GM12878 (cell line): ENCODE measurements around the gene NUDCD3. TPM values are rescaled to one million over a fixed set of nuclear protein-coding genes. Genes with fewer than 3 reads are reported as not detected.

ENCODE experiments used
- ATAC-seq: fragments of 200-7000 bp; cut with Tn5 transposase; 3 replicates; pipeline ENCODE4 v1.9.1; 2020; ENCODE audit warnings: mild to moderate bottlenecking, moderate library complexity
- BruUV-seq: library from RNA; stranded (reverse); fragments of 400-500 nt; replicated peaks from 2 replicates; lab custom pipeline; 2021; lab: Mats Ljungman, UMichigan
- CTCF ChIA-PET: fragments of 300-600 bp; sonication (Branson Sonifier 250); formaldehyde crosslinking; extraction: SDS; loops from one replicate; lab custom pipeline; 2021; ENCODE audit warnings: inconsistent platforms; lab: Yijun Ruan, JAX
- POLR2A ChIA-PET: fragments of 350-600 bp; formaldehyde crosslinking; extraction: SDS; loops from one replicate; lab custom pipeline; 2021; ENCODE audit warnings: inconsistent platforms; lab: Charles Lee
- RAD21 ChIA-PET: fragments of 300-600 bp; sonication (Branson Sonifier 250); formaldehyde crosslinking; loops from one replicate; lab custom pipeline; 2023; ENCODE audit warnings: antibody characterized with exemption; ENCODE audit not compliant: unreplicated experiment; lab: Charles Lee
- SMC1A ChIA-PET: fragments of 300-600 bp; sonication (Branson Sonifier 250); formaldehyde crosslinking; loops from one replicate; lab custom pipeline; 2023; ENCODE audit not compliant: unreplicated experiment, uncharacterized antibody; lab: Charles Lee
- DNase-seq: peaks from one replicate; pipeline ENCODE4 v3.0.0-alpha.2; 2011; ENCODE audit warnings: low read depth, low spot score
- FAIRE-seq: peaks from 3 replicates; lab custom pipeline; 2011; peaks lifted over from hg19 to GRCh38; lab: Jason Lieb, UNC
- H2AFZ ChIP-seq: 2 replicates; pipeline ENCODE4 v1.6.0; 2011; ENCODE audit warnings: low read depth, low read length, control low read depth; ENCODE audit not compliant: control insufficient read depth
- H3K27ac ChIP-seq: 2 replicates; pipeline ENCODE4 v1.5.1; 2011; ENCODE audit warnings: control low read depth; ENCODE audit not compliant: control insufficient read depth, insufficient read depth
- H3K27me3 ChIP-seq, 2 experiments: replicated peaks in 1 of 2; 2 replicates each; pipeline versions ENCODE4 v1.6.0 to v1.6.1; 2011; ENCODE audit warnings: low read length in 1 of 2; ENCODE audit not compliant: control insufficient read depth in 2 of 2, insufficient read depth in 2 of 2
- H3K36me3 ChIP-seq, 2 experiments: 2 replicates each; pipeline ENCODE4 v1.5.1; 2011; ENCODE audit warnings: low read length in 1 of 2; ENCODE audit not compliant: control insufficient read depth in 2 of 2, insufficient read depth in 2 of 2
- H3K4me1 ChIP-seq: 2 replicates; pipeline ENCODE4 v1.6.1; 2011; ENCODE audit warnings: mild to moderate bottlenecking, low read length, moderate library complexity, mixed read lengths; ENCODE audit not compliant: control insufficient read depth, insufficient read depth
- H3K4me2 ChIP-seq: 2 replicates; pipeline ENCODE4 v1.6.0; 2011; ENCODE audit warnings: control low read depth; ENCODE audit not compliant: control insufficient read depth, insufficient read depth
- H3K4me3 ChIP-seq: fragments of 200-600 bp; sonication (generic); 2 replicates; pipeline ENCODE4 v1.5.1; 2016
- H3K79me2 ChIP-seq: 2 replicates; pipeline ENCODE4 v1.6.0; 2011; ENCODE audit warnings: low read length; ENCODE audit not compliant: control insufficient read depth, insufficient read depth
- H3K9ac ChIP-seq: 2 replicates; pipeline ENCODE4 v1.8.0; 2011; ENCODE audit warnings: low read length, control low read depth, mixed read lengths; ENCODE audit not compliant: control insufficient read depth, insufficient read depth
- H3K9me3 ChIP-seq: replicated peaks from 3 replicates; pipeline ENCODE4 v1.5.1; 2011; ENCODE audit warnings: mild to moderate bottlenecking, low read length; ENCODE audit not compliant: control insufficient read depth, insufficient read depth
- H4K20me1 ChIP-seq: 2 replicates; pipeline ENCODE4 v1.6.0; 2011; ENCODE audit not compliant: control insufficient read depth, insufficient read depth
- CHD2 ChIP-seq: IDR thresholded peaks from 2 replicates; pipeline ENCODE4 v1.6.1; 2011; ENCODE audit warnings: low read depth, low read length, improper control_type of control experiment, borderline replicate concordance
- CUX1 ChIP-seq: IDR thresholded peaks from 2 replicates; pipeline ENCODE4 v1.6.1; 2012; ENCODE audit warnings: improper control_type of control experiment, low read depth, low read length; ENCODE audit not compliant: insufficient replicate concordance
- ETV6 ChIP-seq, 2 experiments: fragments of 450-650 bp in 1 of 2; IDR thresholded peaks in 1 of 2; conservative IDR thresholded peaks in 1 of 2; 2 replicates each; pipeline ENCODE4 v1.6.1; 2014; ENCODE audit warnings: antibody characterized with exemption in 1 of 2, borderline replicate concordance in 1 of 2, low read depth in 1 of 2, mild to moderate bottlenecking in 1 of 2, moderate library complexity in 1 of 2
- HSF1 ChIP-seq: fragments of 150-350 bp; IDR thresholded peaks from 2 replicates; pipeline ENCODE4 v1.6.1; 2014; ENCODE audit warnings: mild to moderate bottlenecking, low read depth, low read length
- LARP7 ChIP-seq: fragments of 450-650 bp; IDR thresholded peaks from 2 replicates; pipeline ENCODE4 v1.6.1; 2017; ENCODE audit warnings: mild to moderate bottlenecking
- MEF2B ChIP-seq: fragments of 450-650 bp; IDR thresholded peaks from 2 replicates; pipeline ENCODE4 v1.6.1; 2018; ENCODE audit warnings: mild to moderate bottlenecking, moderate library complexity; ENCODE audit not compliant: partially characterized antibody, poor library complexity, severe bottlenecking
- NR2F1 ChIP-seq: fragments of 450-650 bp; conservative IDR thresholded peaks from 2 replicates; pipeline ENCODE4 v1.6.1; 2017; ENCODE audit warnings: mild to moderate bottlenecking
- ZBTB11 ChIP-seq: fragments of 450-650 bp; formaldehyde crosslinking; IDR thresholded peaks from 2 replicates; pipeline ENCODE4 v1.5.0; 2022; ENCODE audit warnings: mild to moderate bottlenecking, missing genetic modification characterization
- ZNF592 ChIP-seq: fragments of 450-650 bp; IDR thresholded peaks from 2 replicates; pipeline ENCODE4 v1.6.1; 2017; ENCODE audit warnings: mild to moderate bottlenecking, moderate library complexity
- WGBS: methylation state at CpG from one replicate; pipeline ENCODE4 v1.1.6; 2016; ENCODE audit warnings: low lambda C conversion rate; ENCODE audit not compliant: insufficient replicate concordance, insufficient coverage; ENCODE audit errors: missing lambda C conversion rate; 5-methylcytosine and 5-hydroxymethylcytosine counted together
- in situ Hi-C: fragments of 300-500 bp; cut with MboI; formaldehyde crosslinking; loops from 9 replicates; pipeline ENCODE4 v1.14.3; 2018; ENCODE audit warnings: mixed read lengths
- intact Hi-C: fragments of 100-400 bp; cut with micrococcal nuclease; formaldehyde crosslinking; loops from one replicate; pipeline ENCODE4 v1.14.2; 2022; ENCODE audit not compliant: unreplicated experiment
- polyA plus RNA-seq, 11 experiments: library from polyadenylated mRNA; depleted of rRNA in 4 of 11; unstranded in 6 of 11; stranded (reverse) in 5 of 11; fragments of >200 nt; fragmentation: Nextera tagmentation in 4 of 11; fragmentation: Illumina TruSeq in 1 of 11; extraction: Ambion mirVana in 4 of 11; extraction: Trizol in 1 of 11; gene quantifications; 1 replicate in 1 of 11; 2 replicates in 10 of 11; pipeline versions ENCODE4 v1.2.1 to v1.2.3, GENCODE V29; 2011 to 2016; ENCODE audit warnings: inconsistent platforms in 2 of 11, missing spikeins in 2 of 11, low read depth in 1 of 11
- total RNA-seq, 4 experiments: library from RNA; depleted of rRNA in 3 of 4; stranded (reverse); fragments of >200 nt in 3 of 4; fragmentation: Illumina TruSeq in 1 of 4; extraction: Trizol in 1 of 4; gene quantifications; 2 replicates each; pipeline versions ENCODE4 v1.2.1 to v1.2.3, GENCODE V29; 2013 to 2021

NUDCD3 gene
- total and polyA plus RNA-seq, 10 of the 15 experiments (the other 5 are each of a cell fraction or from before 2014, with no cell fraction given), result 25.0 to 89.8 (median 46.4) TPM

GRCh38 chr7:44390701-44391100 is 99.8 kb downstream of the NUDCD3 start:
- DNase-seq (no peak), FAIRE-seq (no peak), ATAC-seq (no peak)
- H2AFZ ChIP-seq, result no peak overlapping the region
- no peaks in the 10 kb centered on the region for H3K4me1 ChIP-seq
- POLR2A ChIA-PET, result no interaction called here
- H3K79me2 ChIP-seq, result no peaks in the 10 kb centered on the region
- peaks cover 14 to 21% of the 10 kb centered on the region in 2 experiments for H3K36me3 ChIP-seq
- in situ Hi-C loops (no loop called here), intact Hi-C loops (no loop called here)
- no peak overlapping the region for H3K4me2 ChIP-seq
- H3K4me3 ChIP-seq, result no peak overlapping the region
- RAD21 ChIA-PET, result no interaction called here
- BruUV-seq, result no TSS peak
- H3K9ac ChIP-seq, result no peak overlapping the region
- 97% methylated on average over 2 of the region's 2 CpGs for WGBS
- H3K27ac ChIP-seq, result no peak overlapping the region
- no peaks in the 10 kb centered on the region for H3K9me3 ChIP-seq
- SMC1A ChIA-PET, result no interaction called here
- H4K20me1 ChIP-seq, result no peaks in the 10 kb centered on the region
- CTCF ChIA-PET, result no interaction called here
- H3K27me3 ChIP-seq, result no peaks in the 10 kb centered on the region
- TF ChIP-seq ZNF592 (no peak), ZBTB11 (CRISPR knock-in tag) (no peak), LARP7 (no peak), ETV6 (conservative IDR thresholded peaks at IDR 0.05 in 1 of 2, IDR thresholded peaks at IDR 0.05 in 1 of 2; ENCODE audit: borderline replicate concordance in 1 of 2, low read depth in 1 of 2) (no peak), NR2F1 (no peak), MEF2B (no peak), CUX1 (no peak), HSF1 (no peak), CHD2 (no peak)
